ENCODE data around the gene SOX18.

DNA sequence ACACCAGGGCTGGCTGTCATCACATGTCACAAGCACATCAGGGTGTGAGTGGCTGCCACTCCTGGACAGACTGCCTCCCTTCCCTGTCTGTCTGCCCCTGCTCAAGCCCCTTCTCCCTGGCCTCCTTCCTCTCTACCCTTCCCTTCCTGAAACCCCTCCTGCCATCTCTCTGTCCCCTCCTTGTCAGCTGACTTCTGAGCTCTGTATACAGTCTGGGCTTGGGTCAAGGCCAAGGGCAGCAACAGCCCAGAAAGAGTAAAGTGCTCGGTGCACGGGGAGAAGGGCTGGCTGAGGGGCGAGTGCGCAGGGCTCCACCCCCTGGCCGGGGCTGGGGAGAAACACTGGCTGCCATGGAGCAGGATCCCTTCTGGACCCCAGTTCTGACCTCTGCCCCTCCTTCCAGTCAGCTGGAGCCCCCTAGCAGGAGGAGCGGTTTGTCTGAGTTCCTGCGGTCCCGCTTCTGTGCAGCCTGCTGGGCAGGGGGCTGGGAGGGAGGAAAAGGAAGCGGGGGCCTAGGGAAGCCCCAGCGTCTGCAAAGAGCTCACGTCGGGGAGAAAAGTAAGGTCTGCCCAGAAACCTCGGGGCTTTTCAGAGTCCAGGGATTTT is 32.8 kb upstream of the SOX18 start:
- TF ChIP-seq, protein P1, sequence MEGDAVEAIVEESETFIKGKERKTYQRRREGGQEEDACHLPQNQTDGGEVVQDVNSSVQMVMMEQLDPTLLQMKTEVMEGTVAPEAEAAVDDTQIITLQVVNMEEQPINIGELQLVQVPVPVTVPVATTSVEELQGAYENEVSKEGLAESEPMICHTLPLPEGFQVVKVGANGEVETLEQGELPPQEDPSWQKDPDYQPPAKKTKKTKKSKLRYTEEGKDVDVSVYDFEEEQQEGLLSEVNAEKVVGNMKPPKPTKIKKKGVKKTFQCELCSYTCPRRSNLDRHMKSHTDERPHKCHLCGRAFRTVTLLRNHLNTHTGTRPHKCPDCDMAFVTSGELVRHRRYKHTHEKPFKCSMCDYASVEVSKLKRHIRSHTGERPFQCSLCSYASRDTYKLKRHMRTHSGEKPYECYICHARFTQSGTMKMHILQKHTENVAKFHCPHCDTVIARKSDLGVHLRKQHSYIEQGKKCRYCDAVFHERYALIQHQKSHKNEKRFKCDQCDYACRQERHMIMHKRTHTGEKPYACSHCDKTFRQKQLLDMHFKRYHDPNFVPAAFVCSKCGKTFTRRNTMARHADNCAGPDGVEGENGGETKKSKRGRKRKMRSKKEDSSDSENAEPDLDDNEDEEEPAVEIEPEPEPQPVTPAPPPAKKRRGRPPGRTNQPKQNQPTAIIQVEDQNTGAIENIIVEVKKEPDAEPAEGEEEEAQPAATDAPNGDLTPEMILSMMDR (conservative IDR thresholded peaks at IDR 0.05; ENCODE audit: low read depth, low read length): 0 out of 2 replicates have a peak, but pooled peaks have one; percentile 22
- no peak for TF ChIP-seq EZH2 (IDR thresholded peaks at IDR 0.05; ENCODE audit: borderline replicate concordance, low read depth, low read length, poor library complexity, severe bottlenecking)
